Right lobe of liver (tissue), 4 donors: ENCODE measurements around the gene GPS1.

Source experiments
- POLR2A ChIP-seq: fragments of 450-650 bp; IDR thresholded peaks from one replicate; pipeline ENCODE4 v1.6.1; 2017; ENCODE audit warnings: antibody characterized with exemption, mild to moderate bottlenecking
- TF ChIP-seq, protein P1 (sequence below), 4 donors: fragments of 200-600 bp in 3 of 4; fragments of 450-650 bp in 1 of 4; IDR thresholded peaks; one replicate each; pipeline versions ENCODE4 v1.5.1 to v1.8.0; 2016 to 2022; ENCODE audit warnings: antibody characterized with exemption in 4 of 4, mild to moderate bottlenecking in 2 of 4
- donor health status: DM: no; HTN: no; CAD: no.
- donor health status: DM: no; HTN: no; CAD: no.
- donor health status: DM: no; HTN: yes; CAD: no.

DNA sequence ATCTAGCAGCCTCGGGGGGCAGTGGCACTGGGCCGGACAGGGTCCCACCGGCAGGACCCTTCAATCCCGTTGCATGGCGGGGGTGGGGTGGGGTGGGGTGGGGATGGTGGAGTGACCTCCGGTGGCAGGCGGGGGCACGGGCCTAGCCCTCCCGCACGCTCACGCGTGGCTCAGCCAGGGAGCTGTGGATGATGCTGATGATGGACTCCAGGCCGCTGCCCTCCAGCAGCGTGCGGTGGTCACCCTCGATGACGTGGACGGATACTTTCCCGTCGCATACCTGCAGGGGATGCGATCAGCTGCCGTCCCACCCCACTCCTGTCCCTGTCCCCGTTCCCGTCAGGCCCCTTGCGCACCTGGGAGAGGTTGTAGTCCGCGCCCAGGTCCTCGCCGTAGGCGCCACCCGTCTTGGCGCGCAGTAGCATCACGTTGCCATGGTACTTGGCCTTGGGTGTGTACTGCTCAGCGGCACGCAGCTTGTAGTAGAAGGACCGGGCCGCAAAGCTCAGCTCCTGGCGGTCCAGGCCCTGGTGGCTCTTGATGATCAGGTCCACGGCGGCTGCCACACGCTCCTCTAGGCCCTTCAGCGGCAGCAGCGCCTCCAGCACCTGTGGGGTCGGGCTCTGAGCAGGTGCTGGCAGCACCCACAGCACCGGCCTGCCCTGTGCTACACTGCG lies 27.4 kb downstream of the GPS1 start:
- TF ChIP-seq POLR2A: no peak
- TF ChIP-seq, protein P1, sequence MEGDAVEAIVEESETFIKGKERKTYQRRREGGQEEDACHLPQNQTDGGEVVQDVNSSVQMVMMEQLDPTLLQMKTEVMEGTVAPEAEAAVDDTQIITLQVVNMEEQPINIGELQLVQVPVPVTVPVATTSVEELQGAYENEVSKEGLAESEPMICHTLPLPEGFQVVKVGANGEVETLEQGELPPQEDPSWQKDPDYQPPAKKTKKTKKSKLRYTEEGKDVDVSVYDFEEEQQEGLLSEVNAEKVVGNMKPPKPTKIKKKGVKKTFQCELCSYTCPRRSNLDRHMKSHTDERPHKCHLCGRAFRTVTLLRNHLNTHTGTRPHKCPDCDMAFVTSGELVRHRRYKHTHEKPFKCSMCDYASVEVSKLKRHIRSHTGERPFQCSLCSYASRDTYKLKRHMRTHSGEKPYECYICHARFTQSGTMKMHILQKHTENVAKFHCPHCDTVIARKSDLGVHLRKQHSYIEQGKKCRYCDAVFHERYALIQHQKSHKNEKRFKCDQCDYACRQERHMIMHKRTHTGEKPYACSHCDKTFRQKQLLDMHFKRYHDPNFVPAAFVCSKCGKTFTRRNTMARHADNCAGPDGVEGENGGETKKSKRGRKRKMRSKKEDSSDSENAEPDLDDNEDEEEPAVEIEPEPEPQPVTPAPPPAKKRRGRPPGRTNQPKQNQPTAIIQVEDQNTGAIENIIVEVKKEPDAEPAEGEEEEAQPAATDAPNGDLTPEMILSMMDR (IDR thresholded peaks at IDR 0.05): no peak
